OCI-LY7 (cell line): ENCODE results near the gene IQGAP3. TPM values are rescaled to one million over a fixed set of nuclear protein-coding genes. Genes with fewer than 3 reads are reported as not detected.

Experiments
- BruUV-seq: library from RNA; stranded (reverse); fragments of 400-500 nt; replicated peaks from 2 replicates; lab custom pipeline; 2021; lab: Mats Ljungman, UMichigan
- CTCF ChIA-PET: fragments of 300-600 bp; sonication (Branson Sonifier 250); formaldehyde crosslinking; loops from one replicate; lab custom pipeline; 2022; ENCODE audit warnings: antibody characterized with exemption; ENCODE audit not compliant: unreplicated experiment; lab: Charles Lee
- POLR2A ChIA-PET: fragments of 300-600 bp; sonication (Branson Sonifier 250); formaldehyde crosslinking; loops from one replicate; lab custom pipeline; 2022; ENCODE audit warnings: antibody characterized with exemption; lab: Charles Lee
- DNase-seq: peaks from one replicate; pipeline ENCODE4 v3.0.0-alpha.2; 2015; ENCODE audit warnings: low spot score
- H2AFZ ChIP-seq: fragments of 200-600 bp; sonication (generic), shearing (Covaris generic); 2 replicates; pipeline ENCODE4 v1.6.1; 2014; ENCODE audit warnings: mild to moderate bottlenecking, antibody characterized with exemption, low read length, moderate library complexity
- H3K27ac ChIP-seq: fragments of 200-600 bp; sonication (generic); 2 replicates; pipeline ENCODE4 v1.5.1; 2014; ENCODE audit warnings: mixed run types, low read depth, mild to moderate bottlenecking, moderate library complexity, low read length, inconsistent platforms; ENCODE audit not compliant: poor library complexity, severe bottlenecking
- H3K36me3 ChIP-seq: fragments of 200-600 bp; sonication (generic); 2 replicates; pipeline ENCODE4 v1.6.1; 2014; ENCODE audit warnings: mild to moderate bottlenecking, antibody characterized with exemption, low read length, moderate library complexity, mixed read lengths; ENCODE audit not compliant: insufficient read depth
- H3K4me1 ChIP-seq: fragments of 200-600 bp; sonication (generic); 2 replicates; pipeline ENCODE4 v1.5.1; 2014; ENCODE audit warnings: mild to moderate bottlenecking, low read length; ENCODE audit not compliant: insufficient read depth, poor library complexity, severe bottlenecking
- H3K4me2 ChIP-seq: fragments of 200-600 bp; sonication (generic); 2 replicates; pipeline ENCODE4 v1.6.1; 2014; ENCODE audit warnings: mild to moderate bottlenecking, low read length
- H3K4me3 ChIP-seq: fragments of 200-600 bp; sonication (generic); 2 replicates; pipeline ENCODE4 v1.5.1; 2014; ENCODE audit warnings: mild to moderate bottlenecking, low read depth, low read length; ENCODE audit not compliant: poor library complexity, severe bottlenecking
- H3K79me2 ChIP-seq: fragments of 200-600 bp; sonication (generic); 2 replicates; pipeline ENCODE4 v1.6.1; 2016; ENCODE audit warnings: low read depth, mild to moderate bottlenecking, low read length, moderate library complexity, mixed read lengths; ENCODE audit not compliant: insufficient read depth
- H3K9me2 ChIP-seq: fragments of 200-600 bp; sonication (generic); 2 replicates; pipeline ENCODE4 v1.6.1; 2016; ENCODE audit warnings: mild to moderate bottlenecking, low read length, mixed read lengths; ENCODE audit not compliant: insufficient read depth
- H3K9me3 ChIP-seq: fragments of 200-600 bp; sonication (generic); 2 replicates; pipeline ENCODE4 v1.6.1; 2014; ENCODE audit warnings: mild to moderate bottlenecking, mixed run types, low read length, mixed read lengths
- H4K20me1 ChIP-seq: fragments of 200-600 bp; sonication (generic); 2 replicates; pipeline ENCODE4 v1.6.1; 2014; ENCODE audit warnings: mild to moderate bottlenecking, antibody characterized with exemption, low read length, moderate library complexity, mixed read lengths; ENCODE audit not compliant: insufficient read depth
- CTCF ChIP-seq: fragments of 200-600 bp; sonication (generic); conservative IDR thresholded peaks from 2 replicates; pipeline ENCODE4 v1.5.1; 2014; ENCODE audit warnings: mild to moderate bottlenecking, antibody characterized with exemption, low read length, moderate library complexity, mixed read lengths
- EZH2phosphoT487 ChIP-seq: fragments of 200-600 bp; sonication (generic); IDR thresholded peaks from 2 replicates; pipeline ENCODE4 v1.6.1; 2018; ENCODE audit warnings: low read depth, borderline replicate concordance, mild to moderate bottlenecking, mixed run types, antibody characterized with exemption, low read length, moderate library complexity, mixed read lengths
- intact Hi-C: fragments of 100-400 bp; cut with micrococcal nuclease; formaldehyde crosslinking; loops from one replicate; pipeline ENCODE4 v1.10.0; 2022; ENCODE audit not compliant: unreplicated experiment
- total RNA-seq, 2 experiments: library from RNA; depleted of rRNA in 1 of 2; stranded (reverse); fragments of >200 nt in 1 of 2; shearing (Covaris generic) in 1 of 2; gene quantifications; 2 replicates each; pipeline ENCODE4 v1.2.3, GENCODE V29; 2014 to 2022

IQGAP3 gene
- total RNA-seq, 2 experiments from 2014 or later: 22.4 to 28.7 TPM

- BruUV-seq: no TSS peak
- DNase-seq: peak; percentile 10
- peaks cover 64% of the 10 kb centered on the region for H3K36me3 ChIP-seq
- ChIA-PET CTCF (interaction anchor here (1.4 kb wide), 1 partner anchor 7 kb away, joined by 4 read pairs; no protein-coding TSS in a partner anchor), POLR2A (interaction anchor here (0.8 to 7.1 kb wide), 4 partner anchors 7 to 107 kb away, joined by 3 to 179 read pairs (median 8); partner anchors contain the start of genes GPATCH4 and MEF2D)
- no peaks in the 10 kb centered on the region for H4K20me1 ChIP-seq
- H2AFZ ChIP-seq: no peak overlapping the region
- peak overlapping the region; percentile 98 for H3K4me3 ChIP-seq
- H3K9me2 ChIP-seq: no peaks in the 10 kb centered on the region
- intact Hi-C loops: loop anchor here (5.0 to 10.0 kb wide), 3 partner anchors 157 to 1630 kb away; partner anchors contain the start of genes CCT3, SEMA4A and TSACC
- peak overlapping the region; percentile 98 for H3K27ac ChIP-seq
- H3K79me2 ChIP-seq: peaks cover 97% of the 10 kb centered on the region
- TF ChIP-seq CTCF (no peak), EZH2phosphoT487 (no peak)
- no peaks in the 10 kb centered on the region for H3K9me3 ChIP-seq
- peak overlapping the region; percentile 91 for H3K4me2 ChIP-seq
- peaks cover 88% of the 10 kb centered on the region for H3K4me1 ChIP-seq
Observed at GRCh38 chr1:156494309-156494895, 78.0 kb downstream of the IQGAP3 start.

GRCh38 chr1:156493742-156494141 lies 78.6 kb downstream of the IQGAP3 start:
- BruUV-seq: no TSS peak
- Histone ChIP-seq H3K79me2 (peaks cover 97% of the 10 kb centered on the region), H3K36me3 (peaks cover 60% of the 10 kb centered on the region), H3K9me2 (no peaks in the 10 kb centered on the region), H3K4me3 (peak overlapping the region; percentile 98), H3K4me2 (peak overlapping the region; percentile 91), H2AFZ (no peak overlapping the region), H3K9me3 (no peaks in the 10 kb centered on the region), H3K27ac (peak overlapping the region; percentile 98), H4K20me1 (no peaks in the 10 kb centered on the region), H3K4me1 (peaks cover 94% of the 10 kb centered on the region)
- CTCF ChIA-PET: no interaction called here
- intact Hi-C loops: loop anchor here (5.0 to 10.0 kb wide), 3 partner anchors 156 to 1629 kb away; partner anchors contain the start of genes CCT3, SEMA4A and TSACC
- POLR2A ChIA-PET: interaction anchor here (0.6 to 7.1 kb wide), 5 partner anchors 7 to 108 kb away, joined by 3 to 179 read pairs (median 3); partner anchors contain the start of genes GPATCH4 and MEF2D
- peak; percentile 80 for DNase-seq
- no peak for TF ChIP-seq EZH2phosphoT487
- TF ChIP-seq CTCF: no peak
